AG04450 (cell line): ENCODE results near the gene USP9Y. TPM values are rescaled to one million over a fixed set of nuclear protein-coding genes. Genes with fewer than 3 reads are reported as not detected.

ENCODE experiments used
- CTCF ChIA-PET: fragments of 300-600, 350-600 bp; formaldehyde crosslinking; extraction: SDS; loops from one replicate; lab custom pipeline; 2022; ENCODE audit warnings: antibody characterized with exemption, inconsistent platforms; lab: Charles Lee
- POLR2A ChIA-PET: fragments of 350-600 bp; formaldehyde crosslinking; extraction: SDS; loops from one replicate; lab custom pipeline; 2021; ENCODE audit warnings: antibody characterized with exemption, inconsistent platforms; lab: Yijun Ruan, JAX
- DNase-seq: peaks from one replicate; pipeline ENCODE4 v3.0.0-alpha.2; 2011; ENCODE audit warnings: low read depth, low spot score
- H3K27ac ChIP-seq: one replicate; pipeline ENCODE4 v1.5.1; 2012; ENCODE audit warnings: low read depth, low read length, control low read depth
- H3K27me3 ChIP-seq: one replicate; pipeline ENCODE4 v1.6.0; 2012; ENCODE audit warnings: low read length; ENCODE audit not compliant: control insufficient read depth, insufficient read depth
- H3K4me3 ChIP-seq: 2 replicates; pipeline ENCODE4 v1.5.1; 2011; ENCODE audit warnings: mild to moderate bottlenecking, low read depth, low read length, control low read depth
- H3K9me3 ChIP-seq: 2 replicates; pipeline ENCODE4 v1.5.1; 2012; ENCODE audit warnings: low read length; ENCODE audit not compliant: control insufficient read depth, insufficient read depth
- CTCF ChIP-seq: IDR thresholded peaks from 2 replicates; pipeline ENCODE4 v1.5.1; 2011; ENCODE audit warnings: low read depth, low read length, control low read depth, inconsistent platforms
- polyA plus RNA-seq: library from polyadenylated mRNA; depleted of rRNA; stranded (reverse); fragments of >200 nt; gene quantifications from 2 replicates; pipeline ENCODE4 v1.2.3, GENCODE V29; 2011

The USP9Y gene
- polyA plus RNA-seq, 1 experiment, result 51.8 TPM

- no peak overlapping the region for H3K27ac ChIP-seq
- ChIA-PET CTCF (no interaction called here), POLR2A (no interaction called here)
These were observed 140.3 kb downstream of the USP9Y start for GRCh38 chrY:12841368-12841767.

GRCh38 chrY:12846793-12847192, 145.8 kb downstream of the USP9Y start:
- Histone ChIP-seq H3K27me3 (no peaks in the 10 kb centered on the region), H3K27ac (no peak overlapping the region), H3K4me3 (no peak overlapping the region), H3K9me3 (no peaks in the 10 kb centered on the region)
- no peak for DNase-seq
- no peak for TF ChIP-seq CTCF
- ChIA-PET CTCF (no interaction called here), POLR2A (interaction anchor here (0.6 kb wide), 1 partner anchor 93 kb away, joined by 3 read pairs; no protein-coding TSS in a partner anchor)

More at GRCh38 chrY:12841368-12841767, 140.3 kb downstream of the USP9Y start:
- H3K9me3 ChIP-seq, result no peaks in the 10 kb centered on the region
- TF ChIP-seq CTCF, result no peak
- H3K27me3 ChIP-seq, result no peaks in the 10 kb centered on the region
- DNase-seq, result no peak
- H3K4me3 ChIP-seq, result no peak overlapping the region

DNA sequence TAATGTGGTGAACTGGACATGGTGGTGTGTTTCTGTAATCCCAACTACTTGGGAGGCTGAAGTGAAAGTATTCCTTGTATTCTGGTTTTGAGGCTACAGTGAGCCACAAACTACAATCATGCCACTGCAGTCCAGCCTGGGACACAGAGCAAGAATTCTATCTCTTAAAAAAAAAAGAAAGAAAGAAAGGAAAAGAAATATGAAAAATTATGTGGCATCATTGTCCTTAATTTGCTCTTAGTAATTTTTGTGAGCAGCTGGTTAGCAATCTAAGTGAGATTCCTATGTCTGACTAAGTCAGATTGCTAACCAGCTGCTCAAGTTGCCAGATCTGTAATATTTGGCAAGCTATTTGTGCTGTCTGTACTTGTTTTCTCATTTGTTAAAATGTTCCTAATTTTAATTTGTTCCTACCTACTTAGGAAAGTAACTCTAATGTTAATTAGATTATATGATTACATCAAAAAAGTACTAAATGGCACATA, 154.8 kb downstream of the USP9Y start:
- CTCF ChIA-PET, result no interaction called here
- DNase-seq, result no peak
- POLR2A ChIA-PET, result no interaction called here

GRCh38 chrY:12867960-12868359, 166.9 kb downstream of the USP9Y start:
- ChIA-PET POLR2A (no interaction called here), CTCF (no interaction called here)
- H3K4me3 ChIP-seq, result no peak overlapping the region
- H3K27ac ChIP-seq, result no peak overlapping the region
- TF ChIP-seq CTCF, result no peak
- no peaks in the 10 kb centered on the region for H3K27me3 ChIP-seq
- no peaks in the 10 kb centered on the region for H3K9me3 ChIP-seq
- no peak for DNase-seq

More for the DNA sequence above, 154.8 kb downstream of the USP9Y start:
- no peaks in the 10 kb centered on the region for H3K27me3 ChIP-seq
- H3K27ac ChIP-seq, result no peak overlapping the region
- H3K9me3 ChIP-seq, result no peaks in the 10 kb centered on the region
- no peak overlapping the region for H3K4me3 ChIP-seq
- TF ChIP-seq CTCF, result no peak

- H3K9me3 ChIP-seq, result no peaks in the 10 kb centered on the region
- TF ChIP-seq CTCF, result no peak
- no peak overlapping the region for H3K4me3 ChIP-seq
- CTCF ChIA-PET, result no interaction called here
- H3K27ac ChIP-seq, result no peak overlapping the region
- no peaks in the 10 kb centered on the region for H3K27me3 ChIP-seq
- POLR2A ChIA-PET, result no interaction called here
- DNase-seq, result no peak
These were observed 195.9 kb downstream of the USP9Y start for GRCh38 chrY:12896973-12897372.
